Embryonic facial prominence (tissue), 1 donor: ENCODE results near the gene TSC22D3.
"Not testable (repeated sequence)": the region's sequence is repeated elsewhere in the genome, so short reads cannot be mapped to it uniquely, and the experiment has no call there.

Experiments used
- DNase-seq: peaks from one replicate; pipeline ENCODE4 v3.0.0-alpha.2; 2016; ENCODE audit errors: extremely low spot score

TSC22D3 gene

GRCh38 chrX:107775734-107776511 lies at the start of gene TSC22D3:
TSC22D3 (minus strand) TSS chrX:107775787; CDS start chrX:107775419, 368 bp downstream.
- no peak for DNase-seq

DNA sequence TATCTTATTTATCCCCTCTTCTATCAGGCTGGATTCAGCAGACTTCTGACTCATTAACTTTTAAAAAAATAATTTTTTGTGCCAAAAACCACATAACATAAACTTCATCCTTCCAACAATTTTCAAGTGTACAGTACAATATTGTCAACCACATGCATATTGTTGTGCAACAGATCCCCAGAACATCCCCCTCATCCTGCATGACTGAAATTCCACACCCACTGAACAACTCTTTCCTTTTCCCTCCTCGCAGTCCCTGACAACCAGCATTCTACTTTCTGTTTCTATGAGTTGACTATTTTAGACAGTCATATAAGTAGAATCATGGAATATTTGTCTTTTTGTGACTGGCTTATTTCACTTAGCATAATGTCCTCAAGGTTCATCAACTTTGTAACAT lies 47.9 kb upstream of the TSC22D3 start:
- DNase-seq: no peak

DNA sequence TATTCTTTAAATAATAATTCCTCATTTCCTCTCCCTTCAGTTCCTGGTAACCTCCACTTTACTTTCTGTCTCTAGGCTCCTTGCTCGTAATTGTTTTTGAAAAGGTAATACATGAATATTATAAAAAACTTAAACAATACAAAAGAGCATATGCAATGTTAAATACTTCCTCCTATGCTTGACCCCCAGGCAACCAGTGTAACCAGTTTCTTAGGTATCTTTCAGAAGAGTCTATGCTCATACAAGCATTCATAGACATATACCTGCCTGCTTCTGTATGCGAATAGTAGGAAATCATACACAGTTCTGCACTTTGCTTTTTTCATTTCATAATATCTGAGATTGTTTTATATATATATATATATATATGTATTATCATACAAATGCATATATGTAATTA lies 47.5 kb upstream of the TSC22D3 start:
- DNase-seq: no peak

DNA sequence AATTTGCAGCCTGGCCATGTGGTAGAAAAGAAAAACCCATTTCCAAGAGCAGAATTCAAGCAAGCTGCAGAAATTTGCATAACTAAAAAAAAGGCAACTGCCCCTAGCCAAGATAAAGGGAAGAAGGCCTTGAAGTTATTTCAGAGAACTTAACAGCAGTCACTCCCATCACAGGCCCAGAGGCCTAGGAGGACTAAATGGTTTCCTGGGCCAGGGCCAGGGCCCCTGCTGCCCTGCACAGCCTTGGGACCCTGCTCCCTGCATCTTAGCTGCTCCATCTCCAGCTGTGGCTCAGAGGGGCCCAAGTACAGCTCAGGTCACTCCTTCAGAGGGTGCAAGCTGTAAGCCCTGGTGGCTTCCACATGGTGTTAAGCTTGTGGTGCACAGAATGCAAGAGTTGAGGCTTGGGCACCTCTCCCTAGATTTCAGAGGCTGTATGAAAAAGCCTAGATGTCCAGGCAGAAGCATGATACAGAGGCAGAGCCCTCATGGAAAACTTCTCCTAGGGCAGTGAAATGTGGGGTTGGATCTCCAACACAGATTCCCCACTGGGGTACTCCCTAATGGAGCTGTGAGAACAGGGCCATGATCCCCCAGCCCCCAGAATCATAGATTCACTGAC lies 43.4 kb upstream of the TSC22D3 start:
- no peak for DNase-seq

DNA sequence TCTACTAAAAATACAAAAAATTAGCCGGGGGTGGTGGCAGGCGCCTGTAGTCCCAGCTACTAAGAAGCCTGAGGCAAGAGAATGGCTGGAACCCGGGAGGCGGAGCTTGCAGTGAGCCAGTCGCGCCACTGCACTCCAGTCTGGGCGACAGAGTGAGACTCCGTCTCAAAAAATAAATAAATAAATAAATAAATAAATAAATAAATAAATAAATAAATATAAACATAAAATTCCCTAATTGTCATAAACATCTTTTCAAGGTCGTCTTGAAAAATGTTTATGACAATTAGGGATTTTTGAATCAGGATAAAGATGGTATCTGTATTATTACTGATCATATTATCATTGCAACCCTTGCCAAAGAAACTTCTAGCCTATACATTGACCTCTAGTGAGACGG lies 34.5 kb upstream of the TSC22D3 start:
- not testable (repeated sequence) for DNase-seq

GRCh38 chrX:107805179-107805578 lies 29.6 kb upstream of the TSC22D3 start:
- DNase-seq: no peak

DNA sequence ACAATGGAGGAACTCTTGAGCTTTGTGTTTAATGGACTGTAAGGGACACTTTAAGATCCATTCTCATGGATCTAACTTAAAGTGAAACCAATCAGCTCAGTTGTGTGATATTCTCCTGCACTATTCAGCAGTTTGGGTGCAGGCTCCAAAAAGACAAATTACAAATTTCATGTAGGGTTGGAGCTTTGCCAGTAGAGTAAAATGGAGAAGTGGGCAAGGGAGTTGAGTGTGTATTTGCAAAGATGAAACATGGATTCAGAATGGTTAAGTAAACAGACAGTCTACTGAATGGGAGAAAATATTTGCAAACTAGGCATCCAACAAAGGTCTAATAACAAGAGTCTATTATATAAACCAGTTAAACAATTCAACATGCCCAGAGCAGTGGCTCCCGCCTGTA lies 28.8 kb upstream of the TSC22D3 start:
- DNase-seq: no peak

GRCh38 chrX:107787827-107788226 lies 12.2 kb upstream of the TSC22D3 start:
- no peak for DNase-seq

GRCh38 chrX:107780525-107780924 lies 4.9 kb upstream of the TSC22D3 start:
- DNase-seq: no peak

GRCh38 chrX:107777536-107777832 lies 1.9 kb upstream of the TSC22D3 start, which contains the start of gene NCBP2L:
NCBP2L (plus strand) TSS chrX:107777733; CDS start chrX:107794221, 16,488 bp downstream.
- no peak for DNase-seq

DNA sequence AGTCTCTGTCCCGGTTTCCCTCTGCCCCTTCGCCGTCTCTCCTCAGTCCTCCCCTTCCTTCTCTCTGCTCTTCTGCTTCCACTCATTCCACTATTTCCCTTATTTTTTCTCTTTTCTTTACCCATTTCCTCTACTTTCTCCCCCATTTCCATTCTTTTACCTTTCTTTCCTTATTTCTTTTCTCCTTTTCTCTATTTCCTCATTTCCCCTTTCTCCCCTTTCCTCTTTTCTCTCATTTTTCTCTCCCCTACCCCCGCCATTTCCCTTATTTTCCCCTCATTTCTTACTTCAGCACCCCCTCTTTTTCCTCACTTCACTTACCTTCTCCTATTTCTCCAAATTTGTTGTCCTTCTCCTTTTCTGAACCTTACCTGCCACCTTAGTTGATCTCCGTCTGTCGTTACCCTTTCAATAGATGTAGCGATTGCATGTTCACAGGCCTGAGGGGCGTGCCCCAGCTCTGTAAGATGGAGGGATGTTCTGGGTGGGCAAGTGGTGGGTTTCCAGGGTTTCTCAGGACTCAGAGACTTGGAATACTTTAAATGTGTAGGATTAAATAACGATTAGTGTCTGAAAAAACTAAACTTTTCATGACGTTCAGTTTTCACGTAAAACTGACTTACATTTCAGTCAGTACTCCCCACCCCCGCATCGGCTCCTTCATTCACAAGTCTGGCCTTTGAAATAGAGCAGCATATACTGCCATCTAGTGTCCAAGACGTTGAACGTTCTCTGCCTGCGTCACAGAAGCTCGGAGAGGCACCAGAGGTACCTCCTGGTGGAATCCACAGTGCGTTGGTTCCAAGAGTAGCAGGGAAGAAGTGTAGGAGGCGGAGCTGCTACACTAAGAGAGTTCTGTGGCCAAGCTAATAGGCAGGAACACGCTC lies 1.3 kb upstream of the TSC22D3 start:
- DNase-seq: peak; percentile 77

- DNase-seq: no peak
These were observed 420 bp downstream of the TSC22D3 start for GRCh38 chrX:107775000-107775733.

- DNase-seq: no peak
These were observed 1.6 kb downstream of the TSC22D3 start for GRCh38 chrX:107773906-107774435.

- DNase-seq: no peak
These were observed 2.4 kb downstream of the TSC22D3 start for GRCh38 chrX:107773206-107773605.

DNA sequence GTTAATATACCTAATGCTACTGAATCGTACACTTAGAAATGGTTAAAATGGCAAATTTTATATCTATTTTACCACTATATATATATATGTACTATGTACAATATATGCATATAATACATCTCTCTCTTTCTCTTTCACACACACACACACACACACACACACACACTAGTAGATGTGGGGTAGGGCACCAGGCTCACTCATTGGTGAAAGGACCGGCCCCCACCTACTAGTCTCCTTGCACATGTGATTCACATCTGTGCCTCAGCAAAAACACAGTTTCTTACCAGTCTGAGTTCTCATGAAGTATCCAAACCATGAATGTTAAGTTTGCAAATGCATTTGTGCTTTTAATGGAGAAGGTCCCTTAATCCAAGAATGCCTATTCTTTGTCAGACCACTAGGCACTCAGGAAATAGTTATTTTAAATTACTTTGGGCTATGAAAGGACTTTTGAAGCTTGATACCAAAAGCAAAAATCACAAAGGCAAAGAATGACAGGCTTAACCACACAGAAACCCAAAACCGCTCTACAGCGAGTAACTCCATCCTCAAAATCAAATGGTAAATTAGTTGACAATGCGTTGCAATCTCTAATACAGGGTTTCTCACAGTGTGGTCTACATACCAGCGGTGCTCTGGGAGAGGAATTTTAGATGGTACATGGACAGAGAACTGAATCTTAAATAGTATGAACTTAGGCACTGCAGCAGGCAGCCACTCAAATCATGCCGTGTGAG lies 5.8 kb downstream of the TSC22D3 start:
- DNase-seq: no peak

GRCh38 chrX:107768051-107768450 lies 7.5 kb downstream of the TSC22D3 start:
- no peak for DNase-seq

DNA sequence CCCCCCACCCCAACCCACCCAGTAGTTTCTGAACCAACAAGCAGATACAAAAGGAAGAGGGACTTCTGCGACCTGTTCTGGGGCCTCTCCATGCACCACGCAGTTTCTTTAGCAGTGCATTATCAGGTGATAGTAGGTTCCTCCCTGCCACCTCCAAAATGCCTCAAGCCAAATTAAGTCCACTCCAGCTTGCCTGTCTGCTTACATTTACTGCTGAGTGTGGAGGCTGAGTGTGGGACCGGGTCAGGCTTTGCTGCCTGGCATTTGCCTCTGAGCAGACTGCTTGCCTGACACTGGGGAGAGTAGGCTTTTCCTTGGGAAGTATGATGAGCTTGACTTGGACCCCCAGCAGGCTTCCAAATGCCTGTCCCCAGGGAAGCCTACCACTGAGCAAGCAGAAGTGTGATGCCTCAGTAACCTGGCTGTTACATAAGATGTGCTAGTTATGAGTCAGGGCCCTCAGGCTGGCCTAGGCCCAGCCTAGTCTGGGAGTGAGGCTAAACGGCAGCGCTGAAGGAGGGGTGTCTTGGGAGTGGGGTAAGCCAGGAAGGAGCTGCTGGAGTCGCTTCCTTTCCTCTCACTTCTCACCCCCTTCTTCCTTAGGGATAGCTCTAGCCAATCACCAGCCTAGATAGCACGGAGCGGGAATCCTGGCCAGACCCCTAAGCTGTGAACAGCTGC lies 9.0 kb downstream of the TSC22D3 start:
- no peak for DNase-seq

GRCh38 chrX:107764845-107765608 lies 10.6 kb downstream of the TSC22D3 start:
- no peak for DNase-seq

DNA sequence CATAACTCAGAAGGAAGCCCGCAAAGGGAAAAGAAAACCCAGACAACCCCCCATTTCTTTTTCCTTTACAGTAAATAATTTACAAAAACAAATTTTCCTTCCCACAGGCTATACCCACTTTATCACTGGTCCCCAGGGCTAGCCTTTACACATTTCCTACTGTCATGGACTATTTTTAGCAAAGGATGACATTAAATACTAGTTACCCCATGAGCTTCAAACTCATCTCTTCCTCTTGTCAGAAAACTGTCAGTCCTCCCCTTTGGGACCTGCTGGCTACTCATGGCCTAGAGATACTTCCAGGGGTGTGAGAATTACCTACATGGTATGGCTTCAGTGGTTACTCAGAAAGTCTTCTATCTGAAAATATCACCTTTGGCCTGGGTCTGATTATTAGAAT lies 11.9 kb downstream of the TSC22D3 start:
- no peak for DNase-seq
